AG10803 (cell line): ENCODE data around the gene TOGARAM2.
A peak's percentile ranks its signal among the peaks of the same experiment; 100 is the strongest.

Experiments used
- DNase-seq: peaks from one replicate; pipeline ENCODE4 v3.0.0; 2010; ENCODE audit warnings: low read depth
- H3K4me3 ChIP-seq: 2 replicates; pipeline ENCODE4 v1.5.1; 2011; ENCODE audit warnings: mild to moderate bottlenecking, low read length, control low read depth
- TF ChIP-seq, protein P1 (sequence below): conservative IDR thresholded peaks from 2 replicates; pipeline ENCODE4 v1.5.1; 2011; ENCODE audit warnings: mild to moderate bottlenecking, low read length, control low read depth, inconsistent platforms

The TOGARAM2 gene

GRCh38 chr2:29009711-29010677 lies 28.9 kb downstream of the TOGARAM2 start:
- no peak for DNase-seq
- TF ChIP-seq, protein P1, sequence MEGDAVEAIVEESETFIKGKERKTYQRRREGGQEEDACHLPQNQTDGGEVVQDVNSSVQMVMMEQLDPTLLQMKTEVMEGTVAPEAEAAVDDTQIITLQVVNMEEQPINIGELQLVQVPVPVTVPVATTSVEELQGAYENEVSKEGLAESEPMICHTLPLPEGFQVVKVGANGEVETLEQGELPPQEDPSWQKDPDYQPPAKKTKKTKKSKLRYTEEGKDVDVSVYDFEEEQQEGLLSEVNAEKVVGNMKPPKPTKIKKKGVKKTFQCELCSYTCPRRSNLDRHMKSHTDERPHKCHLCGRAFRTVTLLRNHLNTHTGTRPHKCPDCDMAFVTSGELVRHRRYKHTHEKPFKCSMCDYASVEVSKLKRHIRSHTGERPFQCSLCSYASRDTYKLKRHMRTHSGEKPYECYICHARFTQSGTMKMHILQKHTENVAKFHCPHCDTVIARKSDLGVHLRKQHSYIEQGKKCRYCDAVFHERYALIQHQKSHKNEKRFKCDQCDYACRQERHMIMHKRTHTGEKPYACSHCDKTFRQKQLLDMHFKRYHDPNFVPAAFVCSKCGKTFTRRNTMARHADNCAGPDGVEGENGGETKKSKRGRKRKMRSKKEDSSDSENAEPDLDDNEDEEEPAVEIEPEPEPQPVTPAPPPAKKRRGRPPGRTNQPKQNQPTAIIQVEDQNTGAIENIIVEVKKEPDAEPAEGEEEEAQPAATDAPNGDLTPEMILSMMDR, result no peak
- no peak overlapping the region for H3K4me3 ChIP-seq

DNA sequence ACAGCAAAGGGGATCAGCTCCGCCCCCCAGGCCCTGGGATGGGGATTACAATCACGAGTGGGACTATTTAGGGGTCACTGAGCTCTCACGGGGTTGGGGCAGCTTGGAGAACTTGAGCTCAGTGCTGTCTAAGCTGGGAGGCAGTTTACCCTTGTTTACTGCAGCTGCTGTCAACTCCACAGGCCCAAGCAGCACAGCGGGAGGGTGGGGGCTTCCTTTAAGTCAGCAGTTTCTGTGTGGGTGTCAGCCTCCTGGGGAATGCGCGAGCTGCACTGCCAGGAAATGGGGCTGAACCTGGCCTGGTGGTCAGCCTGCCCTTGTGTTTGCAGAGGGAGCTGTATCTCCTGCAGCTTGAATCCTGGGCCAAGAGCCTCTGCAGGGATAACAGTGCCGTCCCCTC lies 29.8 kb downstream of the TOGARAM2 start:
- TF ChIP-seq, protein P1, result no peak
- DNase-seq, result no peak
- H3K4me3 ChIP-seq, result no peak overlapping the region

GRCh38 chr2:29011418-29012060 lies 30.4 kb downstream of the TOGARAM2 start:
- DNase-seq, result no peak
- no peak overlapping the region for H3K4me3 ChIP-seq
- TF ChIP-seq, protein P1, result no peak

DNA sequence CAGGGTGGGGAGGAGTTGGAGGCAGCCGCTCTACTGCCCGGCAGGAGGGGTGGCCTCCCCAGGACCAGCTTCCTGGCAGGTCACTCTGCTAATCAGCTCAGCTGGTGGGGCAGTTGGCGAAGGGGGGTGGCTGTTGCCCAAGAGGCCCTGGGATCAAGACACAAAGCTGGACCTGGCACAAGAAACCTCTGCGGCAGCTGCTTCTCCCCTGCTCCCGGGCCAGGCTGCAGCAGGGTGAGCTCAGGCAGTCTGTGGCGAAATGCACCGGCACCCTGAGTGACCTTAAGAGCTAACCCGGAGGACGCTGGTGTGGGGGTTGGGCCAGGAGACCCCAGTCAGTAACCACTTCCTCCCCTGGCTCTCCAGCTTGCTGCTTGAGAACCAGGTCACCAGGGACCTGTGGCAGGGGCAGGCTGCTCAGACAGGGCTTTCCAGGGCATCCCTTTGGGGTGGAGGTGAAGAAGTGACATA lies 31.1 kb downstream of the TOGARAM2 start:
- TF ChIP-seq, protein P1, result no peak
- no peak overlapping the region for H3K4me3 ChIP-seq
- peak; percentile 38 for DNase-seq

DNA sequence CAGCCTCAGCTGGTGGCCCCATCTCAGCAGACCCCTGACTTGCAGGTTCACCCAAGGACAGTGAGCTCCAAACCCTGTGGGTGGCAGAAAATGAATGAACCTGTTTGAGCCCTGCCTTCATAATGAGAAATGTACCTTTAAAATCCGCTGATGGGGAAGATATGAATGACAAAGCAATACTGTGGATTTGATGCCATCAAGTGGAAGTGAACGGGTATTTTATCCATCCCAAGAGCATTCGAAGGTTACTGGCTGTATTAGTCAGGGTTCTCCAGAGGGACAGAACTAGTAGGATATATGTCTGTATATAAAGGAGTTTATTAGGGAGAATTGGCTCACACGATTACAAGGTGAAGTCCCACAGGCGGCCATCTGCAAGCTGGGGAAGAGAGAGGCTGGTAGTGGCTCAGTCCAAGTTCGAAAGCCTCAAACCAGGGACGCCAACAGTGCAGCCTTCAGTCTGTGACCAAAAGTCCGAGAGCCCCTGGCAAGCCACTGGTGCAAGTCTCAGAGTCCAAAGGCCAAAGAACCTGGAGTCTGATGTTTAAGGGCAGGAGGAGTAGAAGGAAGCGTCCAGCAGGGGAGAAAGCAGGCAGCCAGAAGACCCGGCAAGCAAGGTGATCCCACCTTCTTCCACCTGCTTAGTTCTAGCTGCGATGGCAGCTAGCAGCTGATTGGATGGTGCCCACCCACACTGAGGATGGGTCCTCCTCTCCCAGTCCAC lies 32.1 kb downstream of the TOGARAM2 start:
- no peak overlapping the region for H3K4me3 ChIP-seq
- no peak for DNase-seq
- TF ChIP-seq, protein P1, result no peak

- TF ChIP-seq, protein P1, result no peak
- no peak for DNase-seq
- no peak overlapping the region for H3K4me3 ChIP-seq
Observed at GRCh38 chr2:29014331-29014730, 33.2 kb downstream of the TOGARAM2 start.
